Measurements from ENCODE around the gene MCTP1.
"Not testable (repeated sequence)": the region's sequence is repeated elsewhere in the genome, so short reads cannot be mapped to it uniquely, and the experiment has no call there.

The MCTP1 gene

GRCh38 chr5:94863951-94864350, 420.9 kb downstream of the MCTP1 start:
- Histone ChIP-seq H3K4me1 (ENCODE audit: control insufficient read depth, insufficient read depth, low read length) (no peaks in the 10 kb centered on the region), H3K9me3 (ENCODE audit: control insufficient read depth, low read length) (no peaks in the 10 kb centered on the region), H3K27me3 (ENCODE audit: control insufficient read depth, insufficient read depth, low read length) (no peaks in the 10 kb centered on the region), H3K36me3 (ENCODE audit: control insufficient read depth, insufficient read depth, low read length) (no peaks in the 10 kb centered on the region), H3K9ac (ENCODE audit: low read length) (no peak overlapping the region), H3K4me3 (ENCODE audit: low read length) (no peak overlapping the region)

GRCh38 chr5:94857111-94857510, 427.8 kb downstream of the MCTP1 start:
- H3K4me1 ChIP-seq (ENCODE audit: control insufficient read depth, insufficient read depth, low read length) = no peaks in the 10 kb centered on the region
- H3K9ac ChIP-seq (ENCODE audit: low read length) = no peak overlapping the region
- H3K4me3 ChIP-seq (ENCODE audit: low read length) = no peak overlapping the region
- no peaks in the 10 kb centered on the region for H3K9me3 ChIP-seq (ENCODE audit: control insufficient read depth, low read length)
- H3K36me3 ChIP-seq (ENCODE audit: control insufficient read depth, insufficient read depth, low read length) = no peaks in the 10 kb centered on the region
- H3K27me3 ChIP-seq (ENCODE audit: control insufficient read depth, insufficient read depth, low read length) = no peaks in the 10 kb centered on the region

GRCh38 chr5:94856257-94856800, 428.6 kb downstream of the MCTP1 start:
- no peak overlapping the region for H3K9ac ChIP-seq (ENCODE audit: low read length)
- no peaks in the 10 kb centered on the region for H3K9me3 ChIP-seq (ENCODE audit: control insufficient read depth, low read length)
- no peaks in the 10 kb centered on the region for H3K36me3 ChIP-seq (ENCODE audit: control insufficient read depth, insufficient read depth, low read length)
- H3K27me3 ChIP-seq (ENCODE audit: control insufficient read depth, insufficient read depth, low read length) = no peaks in the 10 kb centered on the region
- no peaks in the 10 kb centered on the region for H3K4me1 ChIP-seq (ENCODE audit: control insufficient read depth, insufficient read depth, low read length)
- H3K4me3 ChIP-seq (ENCODE audit: low read length) = no peak overlapping the region

GRCh38 chr5:94855543-94855942, 429.4 kb downstream of the MCTP1 start:
- Histone ChIP-seq H3K9me3 (ENCODE audit: control insufficient read depth, low read length) (no peaks in the 10 kb centered on the region), H3K9ac (ENCODE audit: low read length) (no peak overlapping the region), H3K4me1 (ENCODE audit: control insufficient read depth, insufficient read depth, low read length) (no peaks in the 10 kb centered on the region), H3K4me3 (ENCODE audit: low read length) (no peak overlapping the region), H3K36me3 (ENCODE audit: control insufficient read depth, insufficient read depth, low read length) (no peaks in the 10 kb centered on the region), H3K27me3 (ENCODE audit: control insufficient read depth, insufficient read depth, low read length) (no peaks in the 10 kb centered on the region)

GRCh38 chr5:94853120-94853519, 431.8 kb downstream of the MCTP1 start:
- Histone ChIP-seq H3K9ac (ENCODE audit: low read length) (no peak overlapping the region), H3K27me3 (ENCODE audit: control insufficient read depth, insufficient read depth, low read length) (peaks cover 2% of the 10 kb centered on the region), H3K4me3 (ENCODE audit: low read length) (no peak overlapping the region), H3K36me3 (ENCODE audit: control insufficient read depth, insufficient read depth, low read length) (no peaks in the 10 kb centered on the region), H3K9me3 (ENCODE audit: control insufficient read depth, low read length) (no peaks in the 10 kb centered on the region), H3K4me1 (ENCODE audit: control insufficient read depth, insufficient read depth, low read length) (no peaks in the 10 kb centered on the region)

- Histone ChIP-seq H3K4me3 (ENCODE audit: low read length) (no peak overlapping the region), H3K9ac (ENCODE audit: low read length) (no peak overlapping the region), H3K36me3 (ENCODE audit: control insufficient read depth, insufficient read depth, low read length) (no peaks in the 10 kb centered on the region), H3K9me3 (ENCODE audit: control insufficient read depth, low read length) (no peaks in the 10 kb centered on the region), H3K4me1 (ENCODE audit: control insufficient read depth, insufficient read depth, low read length) (no peaks in the 10 kb centered on the region), H3K27me3 (ENCODE audit: control insufficient read depth, insufficient read depth, low read length) (peaks cover 2% of the 10 kb centered on the region)
Observed at GRCh38 chr5:94850960-94851359, 433.9 kb downstream of the MCTP1 start.

- H3K9me3 ChIP-seq (ENCODE audit: control insufficient read depth, low read length) = no peaks in the 10 kb centered on the region
- no peaks in the 10 kb centered on the region for H3K4me1 ChIP-seq (ENCODE audit: control insufficient read depth, insufficient read depth, low read length)
- H3K4me3 ChIP-seq (ENCODE audit: low read length) = no peak overlapping the region
- H3K36me3 ChIP-seq (ENCODE audit: control insufficient read depth, insufficient read depth, low read length) = no peaks in the 10 kb centered on the region
- no peak overlapping the region for H3K9ac ChIP-seq (ENCODE audit: low read length)
- H3K27me3 ChIP-seq (ENCODE audit: control insufficient read depth, insufficient read depth, low read length) = peaks cover 2% of the 10 kb centered on the region
Observed at GRCh38 chr5:94849821-94850736, 434.8 kb downstream of the MCTP1 start.

- Histone ChIP-seq H3K27me3 (ENCODE audit: control insufficient read depth, insufficient read depth, low read length) (peaks cover 2% of the 10 kb centered on the region), H3K36me3 (ENCODE audit: control insufficient read depth, insufficient read depth, low read length) (no peaks in the 10 kb centered on the region), H3K9ac (ENCODE audit: low read length) (no peak overlapping the region), H3K9me3 (ENCODE audit: control insufficient read depth, low read length) (no peaks in the 10 kb centered on the region), H3K4me3 (ENCODE audit: low read length) (no peak overlapping the region), H3K4me1 (ENCODE audit: control insufficient read depth, insufficient read depth, low read length) (no peaks in the 10 kb centered on the region)
Observed at GRCh38 chr5:94849324-94849723, 435.6 kb downstream of the MCTP1 start.

- H3K9ac ChIP-seq (ENCODE audit: low read length) = no peak overlapping the region
- no peaks in the 10 kb centered on the region for H3K4me1 ChIP-seq (ENCODE audit: control insufficient read depth, insufficient read depth, low read length)
- H3K36me3 ChIP-seq (ENCODE audit: control insufficient read depth, insufficient read depth, low read length) = no peaks in the 10 kb centered on the region
- no peak overlapping the region for H3K4me3 ChIP-seq (ENCODE audit: low read length)
- no peaks in the 10 kb centered on the region for H3K9me3 ChIP-seq (ENCODE audit: control insufficient read depth, low read length)
- peaks cover 2% of the 10 kb centered on the region for H3K27me3 ChIP-seq (ENCODE audit: control insufficient read depth, insufficient read depth, low read length)
Observed at GRCh38 chr5:94847726-94848125, 437.2 kb downstream of the MCTP1 start.

- Histone ChIP-seq H3K9me3 (ENCODE audit: control insufficient read depth, low read length) (no peaks in the 10 kb centered on the region), H3K9ac (ENCODE audit: low read length) (no peak overlapping the region), H3K4me3 (ENCODE audit: low read length) (no peak overlapping the region), H3K27me3 (ENCODE audit: control insufficient read depth, insufficient read depth, low read length) (peaks cover 2% of the 10 kb centered on the region), H3K36me3 (ENCODE audit: control insufficient read depth, insufficient read depth, low read length) (no peaks in the 10 kb centered on the region), H3K4me1 (ENCODE audit: control insufficient read depth, insufficient read depth, low read length) (no peaks in the 10 kb centered on the region)
Observed at GRCh38 chr5:94847019-94847418, 437.9 kb downstream of the MCTP1 start.

GRCh38 chr5:94845696-94846095, 439.2 kb downstream of the MCTP1 start:
- H3K4me1 ChIP-seq (ENCODE audit: control insufficient read depth, insufficient read depth, low read length); H3K9me3 ChIP-seq (ENCODE audit: control insufficient read depth, low read length); H3K4me3 ChIP-seq (ENCODE audit: low read length); H3K9ac ChIP-seq (ENCODE audit: low read length); H3K36me3 ChIP-seq (ENCODE audit: control insufficient read depth, insufficient read depth, low read length); H3K27me3 ChIP-seq (ENCODE audit: control insufficient read depth, insufficient read depth, low read length): not testable (repeated sequence)

GRCh38 chr5:94841598-94842322, 443.1 kb downstream of the MCTP1 start:
- no peaks in the 10 kb centered on the region for H3K27me3 ChIP-seq (ENCODE audit: control insufficient read depth, insufficient read depth, low read length)
- H3K36me3 ChIP-seq (ENCODE audit: control insufficient read depth, insufficient read depth, low read length) = no peaks in the 10 kb centered on the region
- no peak overlapping the region for H3K4me3 ChIP-seq (ENCODE audit: low read length)
- no peaks in the 10 kb centered on the region for H3K4me1 ChIP-seq (ENCODE audit: control insufficient read depth, insufficient read depth, low read length)
- no peak overlapping the region for H3K9ac ChIP-seq (ENCODE audit: low read length)
- H3K9me3 ChIP-seq (ENCODE audit: control insufficient read depth, low read length) = no peaks in the 10 kb centered on the region

All from mucosa of stomach (tissue), 1 donor.